Adrenal gland (tissue), 12 donors: Measurements from ENCODE around the gene OPN4. TPM values are rescaled to one million over a fixed set of nuclear protein-coding genes. Genes with fewer than 3 reads are reported as not detected.
A peak's percentile ranks its signal among the peaks of the same experiment; 100 is the strongest.

Experiments
- DNase-seq, 7 donors: peaks; one replicate each; pipeline ENCODE4 v3.0.0-alpha.2; 2019 to 2020
- H3K27ac ChIP-seq, 5 donors: fragments of 200-600 bp; sonication (generic) in 4 of 5; 1 replicate in 3 of 5; 2 replicates in 2 of 5; pipeline versions ENCODE4 v1.5.1 to v1.8.0; 2016 to 2020; ENCODE audit warnings: mild to moderate bottlenecking in 1 of 5
- H3K27me3 ChIP-seq: fragments of 200-600 bp; 2 replicates; pipeline ENCODE4 v1.8.0; 2021
- H3K36me3 ChIP-seq, 2 donors: fragments of 200-600 bp; replicated peaks in 1 of 2; 1 replicate in 1 of 2; 2 replicates in 1 of 2; pipeline versions ENCODE4 v1.5.1 to v1.8.0; 2018 to 2022
- H3K4me1 ChIP-seq, 2 donors: fragments of 200-600 bp; replicated peaks in 1 of 2; 1 replicate in 1 of 2; 2 replicates in 1 of 2; pipeline versions ENCODE4 v1.5.1 to v1.8.0; 2018 to 2021
- H3K4me3 ChIP-seq, 4 donors: fragments of 200-600 bp; sonication (generic) in 3 of 4; one replicate each; pipeline ENCODE4 v1.5.1; 2016 to 2018
- H3K9me3 ChIP-seq, 3 donors: fragments of 200-600 bp; sonication (generic) in 1 of 3; replicated peaks in 1 of 3; 1 replicate in 2 of 3; 2 replicates in 1 of 3; pipeline versions ENCODE4 v1.5.1 to v1.8.0; 2016 to 2021
- POLR2A ChIP-seq, 2 donors: fragments of 450-650 bp; IDR thresholded peaks; one replicate each; pipeline ENCODE4 v1.6.1; 2017; ENCODE audit warnings: antibody characterized with exemption in 2 of 2, mild to moderate bottlenecking in 2 of 2, moderate library complexity in 1 of 2
- WGBS, 4 donors: extraction: QIAGEN DNeasy Blood & Tissue Kit in 2 of 4; methylation state at CpG; one replicate each; pipeline versions ENCODE4 v1.1.5 to v1.1.7; 2013 to 2017; 5-methylcytosine and 5-hydroxymethylcytosine counted together
- intact Hi-C, 2 donors: fragments of 100-400 bp; cut with DNase I; formaldehyde crosslinking; loops; one replicate each; pipeline versions ENCODE4 v1.14.1 to v1.15.0; 2022 to 2023
- polyA plus RNA-seq, 3 donors: library from polyadenylated mRNA; stranded (reverse); fragments of 200-250 nt in 2 of 3; fragments of 350-450 nt in 1 of 3; fragmentation: Illumina TruSeq in 1 of 3; extraction: RNeasy Lipid Tissue Mini Kit (QIAGEN cat#74804) in 1 of 3; gene quantifications; one replicate each; pipeline ENCODE4 v1.2.3, GENCODE V29; 2013 to 2014
- total RNA-seq, 9 donors: library from RNA; depleted of rRNA in 4 of 9; stranded (reverse); fragments of >200 nt in 4 of 9; fragments of 120-200 nt in 1 of 9; fragmentation: NEBNext Ultra II Directional in 1 of 9; extraction: Animal tissue kit (Norgen Biotek cat#: 25700) in 1 of 9; gene quantifications; one replicate each; pipeline versions ENCODE4 v1.1.0 to v1.2.4, GENCODE V29; 2013 to 2023
- TF ChIP-seq, protein P1 (sequence below), 6 experiments: fragments of 450-650 bp in 4 of 6; fragments of 200-600 bp in 2 of 6; sonication (generic) in 1 of 6; IDR thresholded peaks; 1 replicate in 5 of 6; 2 replicates in 1 of 6; pipeline versions ENCODE4 v1.5.1 to v1.8.0; 2016 to 2021; ENCODE audit warnings: antibody characterized with exemption in 6 of 6, mild to moderate bottlenecking in 2 of 6, moderate library complexity in 1 of 6
- donor health status: healthy with polysubstance abuse.
- donor health status: Bipolar disorder and iron deficiency.
- donor health status: DM: yes; HTN: yes; CAD: no.
- donor health status: DM: no; HTN: no; CAD: no.
- donor health status: DM: no; HTN: no; CAD: no.
- donor health status: DM: yes; HTN: yes; CAD: no.

The OPN4 gene
- total and polyA plus RNA-seq, 12 donors = 0.28 to 1.2 (median 0.30) TPM; not detected in 7

DNA sequence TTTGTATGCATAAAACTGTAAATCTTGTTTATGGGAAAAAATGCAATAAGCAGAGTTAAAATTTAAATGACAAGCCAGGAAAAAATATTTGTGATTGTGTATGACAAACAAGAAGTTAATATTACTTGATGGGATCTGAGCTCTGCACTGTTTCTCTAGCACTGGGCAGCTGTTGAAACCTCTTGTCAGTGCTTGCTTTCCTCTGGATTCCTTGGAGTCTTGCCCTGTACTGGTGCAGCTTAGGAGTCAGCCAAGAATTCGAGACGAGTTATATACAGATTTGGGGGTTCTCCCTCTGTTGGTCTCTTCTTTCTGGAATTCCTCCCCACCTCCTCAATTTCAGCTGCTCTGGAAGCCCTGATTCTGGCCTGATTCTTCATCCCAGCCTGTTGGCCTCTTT lies 24.3 kb upstream of the OPN4 start:
- WGBS, 4 donors = 26 to 61% (median 44%) methylated on average over 2 of the region's 2 CpGs
- intact Hi-C loops = no loop called here
- Histone ChIP-seq H3K36me3 (no peaks in the 10 kb centered on the region), H3K4me1 (no peaks in the 10 kb centered on the region), H3K4me3 (no peak overlapping the region), H3K27me3 (peaks cover 15% of the 10 kb centered on the region), H3K27ac (no peak overlapping the region), H3K9me3 (no peaks in the 10 kb centered on the region)
- DNase-seq = no peak
- TF ChIP-seq POLR2A (IDR thresholded peaks at IDR 0.05) = no peak
- TF ChIP-seq, protein P1, sequence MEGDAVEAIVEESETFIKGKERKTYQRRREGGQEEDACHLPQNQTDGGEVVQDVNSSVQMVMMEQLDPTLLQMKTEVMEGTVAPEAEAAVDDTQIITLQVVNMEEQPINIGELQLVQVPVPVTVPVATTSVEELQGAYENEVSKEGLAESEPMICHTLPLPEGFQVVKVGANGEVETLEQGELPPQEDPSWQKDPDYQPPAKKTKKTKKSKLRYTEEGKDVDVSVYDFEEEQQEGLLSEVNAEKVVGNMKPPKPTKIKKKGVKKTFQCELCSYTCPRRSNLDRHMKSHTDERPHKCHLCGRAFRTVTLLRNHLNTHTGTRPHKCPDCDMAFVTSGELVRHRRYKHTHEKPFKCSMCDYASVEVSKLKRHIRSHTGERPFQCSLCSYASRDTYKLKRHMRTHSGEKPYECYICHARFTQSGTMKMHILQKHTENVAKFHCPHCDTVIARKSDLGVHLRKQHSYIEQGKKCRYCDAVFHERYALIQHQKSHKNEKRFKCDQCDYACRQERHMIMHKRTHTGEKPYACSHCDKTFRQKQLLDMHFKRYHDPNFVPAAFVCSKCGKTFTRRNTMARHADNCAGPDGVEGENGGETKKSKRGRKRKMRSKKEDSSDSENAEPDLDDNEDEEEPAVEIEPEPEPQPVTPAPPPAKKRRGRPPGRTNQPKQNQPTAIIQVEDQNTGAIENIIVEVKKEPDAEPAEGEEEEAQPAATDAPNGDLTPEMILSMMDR (IDR thresholded peaks at IDR 0.05) = no peak

DNA sequence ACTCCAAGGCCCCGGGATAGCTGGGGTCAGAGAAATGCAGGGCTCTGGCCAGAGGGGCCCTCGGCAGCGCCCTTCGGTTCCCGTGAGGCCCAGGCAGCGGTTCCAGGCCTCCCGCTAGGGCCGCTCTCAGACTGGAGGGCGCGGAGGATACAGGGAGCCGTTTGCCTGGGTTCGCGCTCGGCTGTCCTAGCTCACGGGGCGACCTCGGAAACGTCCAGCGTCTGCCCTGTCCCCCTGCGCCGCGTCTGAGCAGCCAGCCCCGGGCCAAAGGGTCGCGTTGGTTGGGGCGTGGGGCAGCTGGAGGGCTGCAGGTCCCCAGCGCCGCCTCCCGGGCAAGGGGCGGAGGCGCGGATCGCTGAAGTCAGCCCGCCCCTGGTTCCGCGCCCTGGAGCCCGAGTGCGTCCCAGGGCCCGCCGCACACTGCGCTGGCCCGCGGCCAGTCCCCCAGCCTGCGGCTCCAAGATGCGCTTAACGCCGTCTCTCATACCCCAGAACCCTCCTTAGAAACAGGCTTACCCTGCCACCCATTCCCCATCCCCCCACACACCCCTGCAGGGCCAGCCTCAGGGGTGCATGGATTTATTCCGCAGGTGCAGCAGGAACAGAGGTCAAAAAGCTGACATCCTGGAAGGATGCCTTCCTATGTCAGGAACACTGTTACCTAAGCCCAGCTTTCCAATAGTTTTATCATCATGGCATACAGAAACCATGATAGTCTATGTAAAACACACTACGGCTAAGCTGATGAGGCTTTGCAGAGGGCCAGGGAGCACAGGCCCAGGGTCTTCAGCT lies 22.1 kb upstream of the OPN4 start:
- no peak for TF ChIP-seq POLR2A (IDR thresholded peaks at IDR 0.05)
- TF ChIP-seq, protein P1 (IDR thresholded peaks at IDR 0.05) = peak in 1 of 6 experiments; percentile 17
- no peaks in the 10 kb centered on the region for H3K9me3 ChIP-seq
- no peak overlapping the region for H3K27ac ChIP-seq
- H3K27me3 ChIP-seq = peaks cover 15% of the 10 kb centered on the region
- H3K4me1 ChIP-seq = no peaks in the 10 kb centered on the region
- 9 to 41% (median 11%) methylated on average over 4 to 49 of the region's 49 CpGs for WGBS, 4 donors
- H3K36me3 ChIP-seq = no peaks in the 10 kb centered on the region
- peak overlapping the region in 2 of 4 donors; percentile 9 to 36 for H3K4me3 ChIP-seq
- no peak for DNase-seq
- intact Hi-C loops = no loop called here

DNA sequence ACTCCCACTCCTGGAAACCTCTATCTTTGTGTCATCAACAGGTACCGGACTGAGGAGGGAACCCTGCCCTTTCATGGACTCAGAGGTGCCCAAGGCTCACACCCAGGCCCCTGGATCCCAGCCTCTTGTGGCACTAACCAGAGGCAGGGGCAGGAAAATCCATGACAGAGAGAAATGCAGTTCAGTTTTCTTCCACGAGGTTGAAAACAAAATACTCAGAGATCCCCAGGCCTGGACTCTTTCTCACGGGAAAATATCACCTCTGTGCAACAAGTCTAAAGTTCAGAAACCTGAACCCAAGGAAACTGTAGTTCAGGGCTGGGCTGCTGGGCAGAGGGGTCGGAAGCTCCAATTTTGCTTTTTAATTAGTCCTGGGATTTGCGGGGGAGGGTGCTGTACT lies 21.4 kb upstream of the OPN4 start:
- Histone ChIP-seq H3K9me3 (no peaks in the 10 kb centered on the region), H3K27ac (no peak overlapping the region)
- intact Hi-C loops = no loop called here

DNA sequence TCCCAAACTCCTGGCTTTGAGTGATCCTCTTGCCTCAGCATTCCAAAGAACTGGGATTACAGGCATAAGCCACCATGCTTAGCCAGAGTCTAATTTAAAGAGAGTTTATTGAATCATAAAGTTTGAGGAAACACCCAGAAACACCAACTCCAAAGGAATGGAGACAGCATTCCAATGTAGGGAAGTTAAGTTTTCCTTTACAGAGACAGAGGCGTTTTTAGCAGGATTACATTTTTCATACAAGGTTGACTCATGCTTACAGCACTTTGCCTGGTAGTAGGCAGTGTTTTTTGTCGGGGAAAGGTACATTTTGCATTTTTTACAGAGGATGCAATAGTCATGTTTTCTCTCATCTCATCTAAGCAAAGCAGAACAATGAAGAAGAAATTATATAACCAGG lies 18.9 kb upstream of the OPN4 start:
- WGBS, 4 donors = 36 to 71% (median 58%) methylated on average over 2 of the region's 2 CpGs
- H3K9me3 ChIP-seq = no peaks in the 10 kb centered on the region
- no peaks in the 10 kb centered on the region for H3K36me3 ChIP-seq
- no peak for DNase-seq
- peaks cover 11% of the 10 kb centered on the region for H3K27me3 ChIP-seq
- H3K4me3 ChIP-seq = no peak overlapping the region
- H3K27ac ChIP-seq = no peak overlapping the region
- intact Hi-C loops = no loop called here
- TF ChIP-seq POLR2A (IDR thresholded peaks at IDR 0.05) = no peak
- TF ChIP-seq, protein P1 (IDR thresholded peaks at IDR 0.05) = no peak
- no peaks in the 10 kb centered on the region for H3K4me1 ChIP-seq

More for the DNA sequence above, 21.4 kb upstream of the OPN4 start:
- peaks cover 15% of the 10 kb centered on the region for H3K27me3 ChIP-seq
- TF ChIP-seq POLR2A (IDR thresholded peaks at IDR 0.05) = no peak
- TF ChIP-seq, protein P1 (IDR thresholded peaks at IDR 0.05) = no peak
- no peak overlapping the region for H3K4me3 ChIP-seq
- no peaks in the 10 kb centered on the region for H3K36me3 ChIP-seq
- no peak for DNase-seq
- no peaks in the 10 kb centered on the region for H3K4me1 ChIP-seq
- WGBS, 4 donors = 58 to 70% (median 67%) methylated on average over 5 of the region's 5 CpGs
